Progenitor cell of endocrine pancreas (in vitro differentiated cells): ENCODE measurements around the gene FANCL. TPM values are rescaled to one million over a fixed set of nuclear protein-coding genes. Genes with fewer than 3 reads are reported as not detected.

Source experiments
- total RNA-seq: library from RNA; stranded (reverse); gene quantifications from 2 replicates; pipeline ENCODE4 v1.2.1, GENCODE V29; 2021

FANCL gene
- total RNA-seq, 1 donor from 2014 or later: 40.0 TPM

Other genes starting within 250 kb of the FANCL start
- gene VRK2, start 194.5 kb downstream of the FANCL start, total RNA-seq: 22.7 and 23.6 TPM in 2 replicates